Measurements from ENCODE around the gene SOX10. TPM values are rescaled to one million over a fixed set of nuclear protein-coding genes. Genes with fewer than 3 reads are reported as not detected.
A peak's percentile ranks its signal among the peaks of the same experiment; 100 is the strongest.

The SOX10 gene
- total RNA-seq, 1 donor from 2014 or later, result 0.08 TPM

- H3K9me3 Mint-ChIP-seq (ENCODE audit: unreplicated experiment), result no peaks in the 10 kb centered on the region
- H3K27ac Mint-ChIP-seq (ENCODE audit: unreplicated experiment), result no peak overlapping the region
- peaks cover 7% of the 10 kb centered on the region for H3K27me3 Mint-ChIP-seq (ENCODE audit: unreplicated experiment)
- H3K4me1 Mint-ChIP-seq (ENCODE audit: unreplicated experiment), result no peaks in the 10 kb centered on the region
- H3K4me3 Mint-ChIP-seq (ENCODE audit: unreplicated experiment), result no peak overlapping the region
- H3K36me3 Mint-ChIP-seq (ENCODE audit: low read depth, unreplicated experiment), result peaks cover 3% of the 10 kb centered on the region
- TF ChIP-seq CTCF (IDR thresholded peaks at IDR 0.05; ENCODE audit: unreplicated experiment), result no peak
- DNase-seq (ENCODE audit: low spot score), result no peak
Observed at GRCh38 chr22:38018938-38019827, 34.8 kb upstream of the SOX10 start.

GRCh38 chr22:38017939-38018885, 33.9 kb upstream of the SOX10 start:
- Mint-ChIP-seq H3K27me3 (ENCODE audit: unreplicated experiment) (peaks cover 5% of the 10 kb centered on the region), H3K4me1 (ENCODE audit: unreplicated experiment) (no peaks in the 10 kb centered on the region), H3K4me3 (ENCODE audit: unreplicated experiment) (no peak overlapping the region)

GRCh38 chr22:38017272-38017920, 33.0 kb upstream of the SOX10 start:
- Mint-ChIP-seq H3K4me1 (ENCODE audit: unreplicated experiment) (peaks cover 7% of the 10 kb centered on the region), H3K4me3 (ENCODE audit: unreplicated experiment) (no peak overlapping the region), H3K36me3 (ENCODE audit: low read depth, unreplicated experiment) (peaks cover 3% of the 10 kb centered on the region), H3K27ac (ENCODE audit: unreplicated experiment) (no peak overlapping the region), H3K27me3 (ENCODE audit: unreplicated experiment) (peaks cover 5% of the 10 kb centered on the region), H3K9me3 (ENCODE audit: unreplicated experiment) (no peaks in the 10 kb centered on the region)
- TF ChIP-seq CTCF (IDR thresholded peaks at IDR 0.05; ENCODE audit: unreplicated experiment), result no peak
- DNase-seq (ENCODE audit: low spot score), result no peak

More at GRCh38 chr22:38017939-38018885, 33.9 kb upstream of the SOX10 start:
- Mint-ChIP-seq H3K27ac (ENCODE audit: unreplicated experiment) (peak overlapping the region; percentile 52), H3K9me3 (ENCODE audit: unreplicated experiment) (no peaks in the 10 kb centered on the region), H3K36me3 (ENCODE audit: low read depth, unreplicated experiment) (peaks cover 3% of the 10 kb centered on the region)
- TF ChIP-seq CTCF (IDR thresholded peaks at IDR 0.05; ENCODE audit: unreplicated experiment), result no peak
- DNase-seq (ENCODE audit: low spot score), result no peak

GRCh38 chr22:38016182-38017151, 32.1 kb upstream of the SOX10 start:
- Mint-ChIP-seq H3K4me3 (ENCODE audit: unreplicated experiment) (no peak overlapping the region), H3K4me1 (ENCODE audit: unreplicated experiment) (peaks cover 7% of the 10 kb centered on the region), H3K27ac (ENCODE audit: unreplicated experiment) (no peak overlapping the region), H3K27me3 (ENCODE audit: unreplicated experiment) (peaks cover 5% of the 10 kb centered on the region), H3K9me3 (ENCODE audit: unreplicated experiment) (no peaks in the 10 kb centered on the region), H3K36me3 (ENCODE audit: low read depth, unreplicated experiment) (peaks cover 3% of the 10 kb centered on the region)
- no peak for DNase-seq (ENCODE audit: low spot score)
- TF ChIP-seq CTCF (IDR thresholded peaks at IDR 0.05; ENCODE audit: unreplicated experiment), result no peak
